WERI-Rb-1 (cell line): ENCODE data around the gene NEB.
"Not testable (repeated sequence)": the region's sequence is repeated elsewhere in the genome, so short reads cannot be mapped to it uniquely, and the experiment has no call there.

Experiments
- DNase-seq: peaks from one replicate; pipeline ENCODE4 v3.0.0-alpha.2; 2020
- H3K27ac ChIP-seq: fragments of 250-450 bp; sonication (Bioruptor Pico); 2 replicates; pipeline ENCODE4 v1.5.1; 2020; ENCODE audit warnings: mild to moderate bottlenecking, moderate library complexity
- H3K27me3 ChIP-seq: fragments of 250-450 bp; sonication (Bioruptor Pico); 2 replicates; pipeline ENCODE4 v1.5.1; 2021; ENCODE audit warnings: mild to moderate bottlenecking, low read depth, moderate library complexity; ENCODE audit not compliant: insufficient read depth, severe bottlenecking
- H3K36me3 ChIP-seq: fragments of 250-450 bp; sonication (Bioruptor Pico); 2 replicates; pipeline ENCODE4 v1.5.1; 2020; ENCODE audit warnings: mild to moderate bottlenecking, moderate library complexity
- H3K4me3 ChIP-seq: 2 replicates; pipeline ENCODE4 v1.5.1; 2011; ENCODE audit warnings: low read depth, mild to moderate bottlenecking, control low read depth, low read length
- H3K9me3 ChIP-seq: fragments of 250-450 bp; sonication (Bioruptor Pico); 2 replicates; pipeline ENCODE4 v1.5.1; 2021; ENCODE audit warnings: mild to moderate bottlenecking, moderate library complexity; ENCODE audit not compliant: severe bottlenecking
- CTCF ChIP-seq: IDR thresholded peaks from 2 replicates; pipeline ENCODE4 v1.5.1; 2011; ENCODE audit warnings: low read depth, mild to moderate bottlenecking, control low read depth, inconsistent platforms, low read length

The NEB gene

GRCh38 chr2:151644580-151644979 is 89.7 kb downstream of the NEB start:
- Histone ChIP-seq H3K9me3 (no peaks in the 10 kb centered on the region), H3K27ac (no peak overlapping the region), H3K4me3 (no peak overlapping the region), H3K36me3 (no peaks in the 10 kb centered on the region), H3K27me3 (no peaks in the 10 kb centered on the region)
- DNase-seq, result no peak
- no peak for TF ChIP-seq CTCF

- H3K9me3 ChIP-seq, H3K27ac ChIP-seq, H3K36me3 ChIP-seq, H3K27me3 ChIP-seq, H3K4me3 ChIP-seq, DNase-seq: not testable (repeated sequence)
These were observed 92.4 kb downstream of the NEB start for GRCh38 chr2:151641895-151642294.

- DNase-seq, result no peak
- TF ChIP-seq CTCF, result no peak
These were observed 94.2 kb downstream of the NEB start for GRCh38 chr2:151640087-151640486.

GRCh38 chr2:151638990-151639389 is 95.3 kb downstream of the NEB start:
- Histone ChIP-seq H3K27ac (no peak overlapping the region), H3K4me3 (no peak overlapping the region), H3K27me3 (no peaks in the 10 kb centered on the region), H3K9me3 (no peaks in the 10 kb centered on the region), H3K36me3 (no peaks in the 10 kb centered on the region)
- no peak for TF ChIP-seq CTCF
- no peak for DNase-seq

More at GRCh38 chr2:151640087-151640486, 94.2 kb downstream of the NEB start:
- H3K9me3 ChIP-seq, result no peaks in the 10 kb centered on the region
- H3K27ac ChIP-seq, result no peak overlapping the region
- no peaks in the 10 kb centered on the region for H3K27me3 ChIP-seq
- no peaks in the 10 kb centered on the region for H3K36me3 ChIP-seq
- H3K4me3 ChIP-seq, result no peak overlapping the region

GRCh38 chr2:151638191-151638933 is 95.9 kb downstream of the NEB start:
- no peak overlapping the region for H3K4me3 ChIP-seq
- DNase-seq, result no peak
- no peaks in the 10 kb centered on the region for H3K36me3 ChIP-seq
- H3K9me3 ChIP-seq, result no peaks in the 10 kb centered on the region
- no peaks in the 10 kb centered on the region for H3K27me3 ChIP-seq
- H3K27ac ChIP-seq, result no peak overlapping the region
- no peak for TF ChIP-seq CTCF

- no peak overlapping the region for H3K4me3 ChIP-seq
- no peaks in the 10 kb centered on the region for H3K9me3 ChIP-seq
- no peak for TF ChIP-seq CTCF
- no peak overlapping the region for H3K27ac ChIP-seq
- H3K36me3 ChIP-seq, result no peaks in the 10 kb centered on the region
- DNase-seq, result no peak
- H3K27me3 ChIP-seq, result no peaks in the 10 kb centered on the region
These were observed 97.0 kb downstream of the NEB start for GRCh38 chr2:151637271-151637781.
